Stimulated activated CD4-positive, alpha-beta T cell treated with anti-CD3 and anti-CD28 coated beads, Interleukin-12 subunit alpha, Interleukin-12 subunit beta, amount 100 ng/mL, for 4 hours (primary cell): ENCODE measurements around the gene DIPK1B.

Experiments
- DNase-seq: peaks from one replicate; pipeline ENCODE4 v3.0.0-alpha.2; 2020

Gene DIPK1B

DNA sequence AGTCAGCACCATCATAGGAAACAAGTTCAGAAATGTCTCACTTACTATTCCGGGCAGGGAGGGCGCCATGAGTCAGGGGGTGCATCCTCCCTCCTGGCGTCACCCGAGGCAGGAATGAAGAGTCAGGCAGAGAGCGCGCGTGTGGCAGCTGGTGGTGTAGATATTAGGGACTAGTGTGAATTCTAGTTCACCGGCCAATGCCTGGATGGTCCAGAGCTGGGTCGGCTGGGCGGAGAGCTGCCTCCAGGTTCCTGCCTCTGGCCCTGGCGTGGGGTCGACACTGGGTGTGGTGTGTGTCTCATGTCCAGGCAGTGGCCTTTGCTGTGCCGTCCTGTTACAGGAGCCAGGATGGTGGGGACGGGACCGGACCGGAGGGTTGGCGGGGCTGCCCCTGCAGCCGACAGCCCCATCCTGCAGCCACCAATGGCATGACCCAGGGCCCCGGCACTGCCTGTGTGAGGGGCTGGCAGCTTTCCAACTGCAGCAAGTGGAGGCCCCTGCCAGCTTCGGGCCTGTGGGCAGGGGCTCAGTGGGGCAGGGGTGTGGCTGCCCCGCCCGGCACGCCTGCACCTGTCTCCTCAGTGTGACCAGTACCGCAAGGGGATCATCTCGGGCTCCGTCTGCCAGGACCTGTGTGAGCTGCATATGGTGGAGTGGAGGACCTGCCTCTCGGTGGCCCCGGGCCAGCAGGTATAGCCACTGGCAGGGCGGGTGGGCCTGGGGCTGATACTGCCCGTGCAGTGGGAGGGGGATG is 9.1 kb downstream of the DIPK1B start:
- no peak for DNase-seq

DNA sequence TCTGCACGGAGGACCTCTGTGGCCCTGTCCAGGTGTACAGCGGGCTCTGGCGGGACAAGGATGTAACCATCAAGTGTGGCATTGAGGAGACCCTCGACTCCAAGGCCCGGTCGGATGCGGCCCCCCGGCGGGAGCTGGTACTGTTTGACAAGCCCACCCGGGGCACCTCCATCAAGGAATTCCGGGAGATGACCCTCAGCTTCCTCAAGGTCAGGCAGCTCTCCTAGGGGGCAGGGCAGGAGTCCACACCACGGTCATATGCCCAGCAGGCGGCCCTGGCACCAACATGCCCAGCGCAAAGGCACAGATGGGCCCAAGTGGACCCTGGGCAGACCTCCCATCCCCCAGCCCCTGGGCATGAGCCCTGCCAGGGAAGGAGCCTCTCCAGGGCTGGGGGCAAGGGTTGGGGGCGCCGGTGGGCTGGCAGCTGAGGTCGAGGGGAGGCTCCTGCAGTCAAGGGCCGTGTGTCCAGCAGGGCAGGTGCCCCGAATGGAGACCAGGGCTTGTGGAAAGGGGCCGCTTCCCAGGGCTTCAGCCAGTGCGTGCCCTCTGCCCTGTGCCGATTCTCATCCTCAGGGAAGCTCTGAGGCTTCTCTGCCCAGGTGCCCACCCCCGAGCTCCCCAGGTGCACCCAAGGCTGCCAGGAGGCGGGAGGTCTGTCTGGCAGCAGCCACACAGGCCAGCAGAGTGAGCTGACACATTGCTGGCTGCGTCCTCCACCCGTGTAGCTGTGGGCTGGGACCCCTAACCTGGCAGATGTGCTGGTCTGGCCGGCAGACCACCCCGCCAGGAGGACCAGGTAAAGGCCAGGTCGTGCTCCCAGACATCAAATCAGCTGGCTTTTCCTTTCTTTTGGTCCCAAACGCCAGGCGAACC is 10.0 kb downstream of the DIPK1B start:
- no peak for DNase-seq

DNA sequence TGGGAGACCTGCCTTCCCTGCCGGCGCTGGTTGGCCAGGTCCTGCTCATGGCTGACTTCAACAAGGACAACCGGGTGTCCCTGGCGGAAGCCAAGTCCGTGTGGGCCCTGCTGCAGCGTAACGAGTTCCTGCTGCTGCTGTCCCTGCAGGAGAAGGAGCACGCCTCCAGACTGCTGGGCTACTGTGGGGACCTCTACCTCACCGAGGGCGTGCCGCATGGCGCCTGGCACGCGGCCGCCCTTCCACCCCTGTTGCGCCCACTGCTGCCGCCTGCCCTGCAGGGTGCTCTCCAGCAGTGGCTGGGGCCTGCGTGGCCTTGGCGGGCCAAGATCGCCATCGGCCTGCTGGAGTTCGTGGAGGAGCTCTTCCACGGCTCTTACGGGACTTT is 10.6 kb downstream of the DIPK1B start:
- DNase-seq: no peak

DNA sequence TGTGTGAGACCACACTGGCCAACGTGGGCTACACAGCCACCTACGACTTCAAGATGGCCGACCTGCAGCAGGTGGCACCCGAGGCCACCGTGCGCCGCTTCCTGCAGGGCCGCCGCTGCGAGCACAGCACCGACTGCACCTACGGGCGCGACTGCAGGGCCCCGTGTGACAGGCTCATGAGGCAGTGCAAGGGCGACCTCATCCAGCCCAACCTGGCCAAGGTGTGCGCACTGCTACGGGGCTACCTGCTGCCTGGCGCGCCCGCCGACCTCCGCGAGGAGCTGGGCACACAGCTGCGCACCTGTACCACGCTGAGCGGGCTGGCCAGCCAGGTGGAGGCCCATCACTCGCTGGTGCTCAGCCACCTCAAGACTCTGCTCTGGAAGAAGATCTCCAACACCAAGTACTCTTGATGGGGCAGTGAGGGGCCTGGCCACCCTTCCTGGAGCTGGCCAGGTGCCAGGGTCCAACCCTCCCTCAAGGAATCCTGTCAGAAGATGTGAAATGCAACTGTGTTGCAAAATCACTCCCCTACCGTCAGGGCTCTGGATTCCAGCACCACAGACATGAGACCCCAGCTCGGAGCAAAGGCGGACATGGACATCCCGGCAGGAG is 11.1 kb downstream of the DIPK1B start:
- no peak for DNase-seq

DNA sequence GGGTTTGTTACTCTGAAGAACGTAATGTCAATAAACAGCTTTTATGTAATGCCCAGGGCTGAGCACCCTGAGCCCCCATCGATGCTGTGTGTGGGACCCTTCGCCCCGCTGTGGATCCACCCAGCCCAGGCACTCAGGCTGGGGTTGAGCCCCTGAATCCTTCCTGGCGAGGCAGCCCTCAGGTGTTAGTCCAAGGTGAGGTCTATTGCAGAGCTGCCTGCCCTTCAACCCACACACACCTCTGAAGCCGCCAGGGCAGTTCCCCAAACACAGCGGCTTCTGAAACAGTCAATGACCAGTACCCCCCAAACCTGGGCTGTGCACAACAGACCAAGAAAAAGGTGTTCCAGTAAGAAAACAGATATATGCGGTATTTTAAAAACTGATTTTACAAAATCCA is 11.6 kb downstream of the DIPK1B start:
- DNase-seq: no peak

DNA sequence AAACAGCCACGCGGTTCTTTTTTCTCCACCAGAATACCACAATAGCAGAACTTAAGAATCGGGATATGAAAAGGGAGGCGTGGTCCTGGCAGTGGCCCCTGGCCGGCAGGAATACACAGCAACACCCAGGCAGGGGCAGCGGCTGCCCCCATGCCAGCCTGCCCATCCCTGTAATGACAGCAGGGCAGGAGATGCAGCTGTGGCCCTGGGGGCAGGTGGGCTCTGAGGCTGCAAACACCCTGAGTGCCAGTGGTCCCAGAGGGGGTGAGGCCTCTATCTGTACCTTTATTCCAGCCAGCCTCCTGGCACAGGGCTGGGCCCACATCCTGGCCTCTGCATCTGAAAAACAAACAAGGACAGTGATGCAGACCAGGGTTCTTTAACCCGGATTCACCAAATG is 12.4 kb downstream of the DIPK1B start:
- DNase-seq: no peak

DNA sequence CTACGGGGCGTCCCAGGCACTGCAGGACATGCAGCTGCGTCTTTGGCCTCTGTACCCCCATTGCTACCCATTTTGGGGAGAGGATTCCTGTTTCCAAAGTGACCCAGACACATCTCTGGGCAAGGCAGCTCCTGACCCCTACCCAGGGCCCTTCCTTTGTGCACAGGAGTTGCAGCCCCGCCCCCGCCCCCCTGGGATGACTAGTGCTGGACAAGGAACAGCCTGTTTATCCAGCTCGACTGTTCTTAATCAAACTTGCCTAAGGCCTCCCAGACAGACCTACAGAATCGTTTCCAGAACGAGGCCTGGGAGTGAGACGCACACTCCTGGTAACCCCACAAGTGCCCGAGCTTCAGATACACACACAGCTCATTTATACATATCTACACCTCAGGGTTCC is 13.2 kb downstream of the DIPK1B start:
- DNase-seq: no peak

DNA sequence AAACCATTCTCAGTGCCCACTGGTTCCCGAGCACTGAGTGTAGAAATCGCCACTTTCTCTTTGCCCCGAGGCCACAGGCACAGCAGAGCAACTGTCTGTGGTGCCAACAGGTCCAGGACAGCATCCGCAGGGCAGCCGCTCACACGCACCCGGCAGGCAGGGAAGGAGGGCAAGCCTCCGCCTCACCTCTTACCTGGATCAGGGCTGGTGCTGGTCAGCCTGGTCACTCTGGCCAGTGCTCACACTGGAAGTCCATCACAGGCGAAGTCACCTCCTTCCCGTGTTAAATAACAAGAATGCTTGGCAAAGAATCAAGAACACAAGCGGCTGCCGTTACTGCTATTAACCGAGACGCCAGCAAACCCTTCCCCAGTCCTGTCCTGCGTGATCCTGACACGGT is 13.7 kb downstream of the DIPK1B start:
- DNase-seq: no peak

DNA sequence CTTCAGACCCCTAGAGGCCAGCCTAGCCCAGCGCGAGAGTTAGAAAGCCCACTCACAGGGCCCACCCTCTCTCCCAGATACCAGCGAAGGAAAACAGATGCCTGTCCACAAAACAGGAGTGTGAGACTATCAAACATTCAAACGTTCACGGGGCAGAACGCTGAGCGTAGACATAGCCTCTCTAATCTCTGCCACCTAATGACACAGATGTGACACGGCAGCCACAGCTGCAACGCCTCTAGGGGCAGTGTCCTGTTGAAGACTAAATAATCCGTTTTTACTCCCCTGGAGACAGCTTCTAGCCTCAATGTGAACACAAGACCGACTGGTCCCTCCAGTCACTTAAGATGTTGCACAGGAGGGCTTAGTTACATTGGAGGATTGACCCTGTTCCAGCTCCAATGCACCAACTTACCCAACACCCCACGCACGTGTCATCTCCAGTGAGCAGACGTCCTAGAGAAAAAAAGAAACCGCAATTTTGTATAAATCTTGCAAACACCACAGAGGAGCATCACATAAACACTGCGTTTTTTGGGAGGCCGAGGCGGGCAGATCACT is 14.3 kb downstream of the DIPK1B start:
- no peak for DNase-seq

DNA sequence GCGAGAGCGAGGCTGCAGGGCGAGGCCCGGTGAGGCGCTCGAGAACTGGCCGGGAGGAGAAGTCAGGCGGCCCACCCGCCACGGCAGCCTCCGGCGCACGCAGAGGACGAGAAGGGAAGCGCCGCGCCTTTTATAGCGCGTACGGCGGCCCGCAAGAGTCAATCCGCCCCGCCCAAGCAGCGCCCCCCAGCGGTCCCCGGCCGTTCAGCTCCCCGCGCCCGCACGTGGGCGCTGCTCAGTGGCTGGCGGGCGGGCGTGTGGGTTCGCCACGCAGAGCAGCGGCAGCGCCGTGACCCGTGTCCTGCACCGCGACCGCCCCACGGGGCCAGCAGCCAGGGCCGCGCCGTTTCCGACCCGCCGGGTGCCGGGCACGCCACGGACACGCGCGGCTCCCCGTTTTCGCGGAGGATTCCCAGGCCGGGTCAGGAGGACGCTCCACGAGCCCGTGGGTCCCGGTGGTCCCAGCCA is 15.7 kb downstream of the DIPK1B start:
- DNase-seq: peak; percentile 95

DNA sequence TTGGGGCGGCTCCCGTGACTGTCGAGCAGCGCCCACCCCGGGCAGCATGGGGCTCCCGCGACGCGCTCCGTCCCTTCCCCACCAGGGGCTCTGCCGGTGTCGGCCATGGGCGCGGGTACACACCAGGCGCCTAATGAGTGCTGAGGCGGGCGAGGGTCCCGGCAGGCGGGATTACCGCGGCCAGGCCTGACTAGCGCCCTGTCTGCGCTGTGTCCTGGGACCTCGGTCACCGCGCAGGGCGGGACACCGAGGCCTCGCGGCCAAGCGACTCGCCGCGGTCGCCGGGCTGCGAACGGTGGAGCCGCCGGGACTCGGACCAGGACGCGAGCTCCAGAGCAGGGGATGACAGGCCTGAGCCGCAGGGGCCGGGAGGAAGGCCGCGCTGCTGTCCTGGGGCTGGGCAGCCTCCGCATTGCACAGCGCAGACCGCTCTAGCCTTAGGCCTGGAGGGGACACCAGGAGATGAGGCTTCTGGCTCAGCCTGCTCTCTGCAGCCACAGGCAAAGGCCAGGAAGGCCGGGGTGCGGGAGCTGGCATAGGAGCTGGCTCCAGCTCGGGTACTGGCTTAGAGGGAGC is 16.3 kb downstream of the DIPK1B start:
- no peak for DNase-seq

DNA sequence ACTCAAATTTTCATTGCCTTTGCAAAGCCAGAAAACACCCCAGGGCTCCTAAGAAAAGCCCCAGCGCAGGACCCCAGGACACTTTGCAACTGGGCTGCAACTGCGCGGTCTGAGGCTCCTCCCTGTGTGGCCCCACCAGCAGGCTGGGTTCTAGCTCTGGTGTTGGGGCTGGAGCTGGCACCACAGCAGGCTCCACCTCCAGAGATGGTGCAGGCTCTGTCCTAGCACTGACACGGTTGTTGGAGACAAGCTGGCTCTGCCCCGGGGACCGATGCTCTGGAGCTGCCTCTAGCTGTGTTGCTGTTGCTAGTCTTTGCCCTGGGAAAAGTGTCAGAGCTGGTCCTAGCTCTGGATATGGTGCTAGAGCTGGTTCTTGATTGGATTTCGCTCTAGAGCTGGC is 16.8 kb downstream of the DIPK1B start:
- no peak for DNase-seq

DNA sequence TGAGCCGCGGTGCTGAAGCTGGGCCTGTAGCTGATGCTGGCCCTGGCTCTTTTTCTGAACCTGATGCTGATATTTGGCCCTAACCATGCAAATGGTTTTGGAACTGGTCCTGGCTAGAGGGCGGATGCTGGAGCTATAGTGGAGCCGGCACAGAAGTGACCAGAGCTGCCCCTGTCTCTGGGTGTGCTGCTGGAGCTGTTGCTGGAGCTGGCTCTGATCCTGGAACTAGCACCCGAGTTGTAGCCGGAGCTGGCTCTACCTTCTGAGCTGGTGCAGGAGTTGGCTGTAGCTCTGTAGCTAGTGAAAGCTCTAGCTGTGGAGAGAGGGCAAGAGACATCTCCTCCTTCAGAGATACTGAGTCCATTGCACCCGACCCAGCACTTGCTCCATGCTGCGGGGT is 17.6 kb downstream of the DIPK1B start:
- DNase-seq: no peak

DNA sequence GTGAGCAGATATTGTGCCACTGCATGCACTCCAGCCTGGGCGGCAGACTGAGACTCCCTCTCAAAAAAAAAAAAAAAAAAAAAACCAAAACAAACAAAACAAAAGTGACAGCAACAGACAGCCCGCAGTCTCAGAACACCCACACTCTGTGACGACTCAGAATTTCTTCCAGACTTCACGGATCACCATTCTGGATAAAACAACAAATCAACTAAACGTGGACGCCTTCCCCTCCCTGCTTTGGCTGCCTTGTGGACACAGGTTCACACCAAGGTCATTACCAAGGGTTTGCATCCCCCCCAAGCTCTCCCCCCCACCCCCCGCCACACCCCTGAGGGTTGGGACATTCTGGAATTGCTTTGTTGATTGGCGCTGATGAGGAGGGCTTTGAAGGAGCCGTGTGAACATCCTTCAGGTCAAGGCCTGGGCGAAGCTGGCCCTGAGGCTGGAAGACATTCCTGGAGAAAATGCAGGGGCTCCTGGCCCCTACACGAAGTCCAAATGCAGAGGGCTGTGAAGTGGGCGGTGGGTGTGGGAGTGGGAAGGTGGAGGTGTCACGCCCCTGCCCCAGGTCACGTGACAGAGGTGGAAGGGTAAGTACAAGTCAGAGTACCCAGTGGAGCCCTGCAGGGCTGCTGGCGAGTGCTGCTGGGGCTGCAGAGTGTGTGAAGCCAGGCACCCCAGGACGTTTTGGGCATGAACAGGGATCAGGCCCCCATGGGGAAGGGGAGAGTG is 20.2 kb downstream of the DIPK1B start:
- DNase-seq: no peak

DNA sequence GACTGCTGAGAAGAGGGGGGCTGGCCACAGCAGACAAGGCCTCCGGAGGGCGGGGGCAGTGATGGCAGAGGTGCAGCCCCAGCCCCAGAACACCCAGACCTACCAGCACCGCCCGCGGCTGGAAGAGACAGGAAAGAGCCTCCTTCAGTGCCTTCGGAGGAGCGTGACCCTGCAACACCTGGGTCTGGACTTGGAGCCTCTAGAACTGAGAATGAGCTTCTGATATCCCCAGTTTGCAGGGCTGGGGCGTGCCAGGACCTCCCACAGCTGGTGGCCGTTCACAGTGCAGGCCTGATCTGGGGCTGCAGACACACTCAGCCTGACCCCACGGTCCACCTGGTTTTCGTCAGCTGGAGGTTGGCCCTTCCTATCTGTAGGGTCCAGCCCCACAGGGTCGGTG is 21.2 kb downstream of the DIPK1B start:
- DNase-seq: no peak

DNA sequence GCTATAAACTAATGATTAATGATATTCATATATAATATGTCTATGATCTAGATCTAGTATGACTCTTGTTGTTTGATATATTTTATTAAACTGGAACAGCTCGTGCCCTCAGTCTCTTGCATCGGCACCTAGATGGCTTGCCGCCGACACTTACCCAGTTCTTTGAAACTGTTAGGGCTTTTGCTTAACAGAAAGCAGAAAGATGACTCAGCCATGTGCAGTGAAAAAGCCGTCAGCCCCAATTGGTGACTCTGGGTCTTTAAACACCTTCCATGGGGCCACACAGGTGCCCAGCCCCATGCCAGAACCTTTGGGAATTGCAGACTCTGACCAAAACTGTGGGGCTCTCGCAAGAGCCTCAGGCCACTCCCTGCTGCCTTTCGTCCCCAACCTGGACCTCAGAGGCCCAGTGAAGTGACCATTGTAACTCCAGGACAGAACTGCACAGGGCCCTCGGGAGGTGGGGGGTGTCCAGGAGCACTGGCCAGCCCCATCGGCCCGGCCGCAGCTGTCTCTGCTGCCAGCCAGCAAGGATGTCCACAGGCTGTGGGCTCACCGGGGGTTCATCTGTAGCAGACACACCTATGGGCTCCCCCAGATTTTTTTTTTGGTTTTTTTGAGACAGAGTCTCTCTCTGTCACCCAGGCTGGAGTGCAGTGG is 22.6 kb downstream of the DIPK1B start:
- no peak for DNase-seq

DNA sequence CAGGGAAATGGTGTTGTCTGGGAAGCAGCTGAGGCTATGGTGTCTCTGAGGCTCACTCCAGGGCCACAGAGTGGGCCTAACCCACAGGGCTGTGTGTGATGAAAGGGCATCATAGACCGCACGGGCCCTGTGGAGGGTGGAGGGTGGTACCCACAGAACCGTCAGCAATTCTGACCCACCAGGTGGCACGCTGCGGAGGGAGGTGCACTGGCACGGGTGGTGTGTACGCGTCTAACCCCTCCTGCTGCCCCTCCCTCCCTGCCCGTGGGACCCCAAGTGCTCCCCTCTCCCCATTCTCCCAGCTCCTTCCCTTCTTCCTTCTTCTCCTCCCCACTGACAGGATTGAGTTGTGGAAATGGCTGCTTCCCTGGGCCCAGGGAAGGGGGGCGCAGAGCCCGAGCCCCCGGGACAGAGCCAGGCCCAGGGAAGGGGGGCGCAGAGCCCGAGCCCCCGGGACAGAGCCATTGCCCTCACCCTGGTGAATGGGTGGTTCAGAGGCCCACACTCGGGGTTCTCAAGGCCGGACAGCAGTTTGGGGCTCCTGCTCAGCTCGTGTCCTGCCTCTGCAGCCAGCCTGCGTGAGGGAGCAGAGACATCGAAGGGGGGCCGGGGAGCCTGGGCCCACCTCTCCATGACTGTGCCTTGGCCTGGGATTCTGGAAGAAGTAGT is 23.6 kb downstream of the DIPK1B start:
- DNase-seq: no peak

DNA sequence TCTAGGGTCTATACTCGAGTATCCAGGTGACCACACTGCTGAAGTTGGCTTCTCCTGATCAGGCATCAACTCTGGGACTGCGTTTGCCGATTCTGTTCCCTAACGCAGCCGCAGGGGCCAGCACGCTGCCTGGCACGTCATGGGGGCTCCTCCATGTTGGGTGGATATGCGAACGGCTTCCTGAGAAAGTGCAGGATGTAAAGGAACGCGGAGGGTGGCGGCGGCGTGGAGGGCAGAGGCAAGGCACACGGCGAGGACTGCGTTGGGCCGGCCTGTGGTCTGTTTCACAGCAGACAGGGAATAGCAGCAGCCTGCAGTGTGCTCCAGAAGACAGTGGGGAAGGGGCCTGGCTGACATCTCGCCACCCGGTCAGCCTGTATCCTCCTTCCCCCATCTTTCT is 26.6 kb downstream of the DIPK1B start:
- no peak for DNase-seq

DNA sequence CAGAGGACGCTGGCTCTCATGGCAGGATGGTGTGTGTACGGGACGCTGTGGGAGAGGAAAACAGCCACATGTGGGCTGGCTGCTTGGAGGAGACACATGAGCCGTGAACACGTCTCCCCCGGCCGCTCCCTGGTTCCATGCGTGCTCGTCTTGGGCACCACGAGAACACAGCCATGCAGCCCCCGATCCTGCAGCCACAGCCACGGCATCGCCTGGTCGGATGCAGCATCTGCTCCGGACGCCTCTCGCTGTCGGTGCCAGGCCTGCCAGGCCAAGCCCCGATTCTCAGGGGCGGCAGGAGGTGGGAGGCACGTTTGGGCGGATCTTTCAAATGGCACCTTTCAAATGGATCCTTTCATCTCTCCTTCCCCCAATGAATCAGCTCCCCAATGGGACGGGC is 27.1 kb downstream of the DIPK1B start:
- no peak for DNase-seq

DNA sequence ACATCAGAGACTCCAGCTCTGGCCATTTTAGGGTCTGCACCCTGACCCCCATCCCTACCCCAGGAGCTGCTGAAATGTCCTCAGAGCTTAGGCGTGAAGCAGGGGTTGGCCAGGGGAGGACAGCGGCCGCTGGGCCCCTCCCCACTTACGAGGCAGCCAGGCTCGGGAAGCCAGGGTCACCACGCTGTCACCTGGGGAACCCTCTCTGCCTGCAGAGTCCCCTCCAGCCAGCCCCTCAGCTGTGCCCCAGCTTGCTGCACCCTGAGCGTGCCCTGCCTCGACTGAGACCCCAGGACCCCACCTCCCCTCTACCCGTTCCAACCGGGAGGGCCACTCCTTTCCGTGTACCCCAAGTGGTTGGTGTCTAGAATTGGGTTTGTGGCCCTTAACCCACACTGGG is 27.7 kb downstream of the DIPK1B start:
- DNase-seq: no peak

DNA sequence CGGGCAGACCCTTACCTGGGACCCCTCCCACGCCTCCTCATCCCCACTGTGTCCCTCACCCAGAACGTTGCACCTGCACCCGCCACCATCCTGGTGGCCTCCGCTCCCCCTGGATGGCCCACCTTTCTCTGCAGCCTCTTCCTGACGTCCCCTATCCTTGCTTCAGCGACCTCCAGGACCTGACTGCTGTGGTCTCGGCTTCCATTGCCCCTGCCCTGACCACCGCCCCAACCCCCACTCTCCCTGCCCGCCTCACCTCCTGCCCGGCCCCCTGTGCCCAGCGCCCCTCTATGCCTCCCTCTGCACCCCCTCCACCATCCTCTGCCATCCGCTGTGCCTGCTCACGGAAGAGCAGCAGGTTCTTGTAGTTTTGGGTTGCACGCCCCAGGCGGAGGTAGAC is 28.1 kb downstream of the DIPK1B start:
- no peak for DNase-seq
